Activated CD8-positive, alpha-beta T cell treated with anti-CD3 and anti-CD28 coated beads for 36 hours (primary cell): ENCODE measurements around the gene PDHX. TPM values are rescaled to one million over a fixed set of nuclear protein-coding genes. Genes with fewer than 3 reads are reported as not detected.

Experiments used
- ATAC-seq: fragments of 200-7000 bp; cut with Tn5 transposase; one replicate; pipeline ENCODE4 v1.10.0; 2021; ENCODE audit warnings: mild to moderate bottlenecking, moderate library complexity
- CTCF ChIA-PET: fragments of 350-600 bp; sonication (Branson Sonifier 250); formaldehyde crosslinking; loops from one replicate; lab custom pipeline; 2021; ENCODE audit warnings: antibody characterized with exemption; lab: Charles Lee
- POLR2A ChIA-PET: fragments of 350-600 bp; sonication (Branson Sonifier 250); formaldehyde crosslinking; loops from one replicate; lab custom pipeline; 2021; ENCODE audit warnings: antibody characterized with exemption; lab: Charles Lee
- DNase-seq: peaks from one replicate; pipeline ENCODE4 v3.0.0-alpha.2; 2020
- H3K27ac Mint-ChIP-seq: one replicate; pipeline ENCODE4 v1.8.0; 2021; ENCODE audit warnings: mild to moderate bottlenecking, mixed read lengths
- H3K27me3 Mint-ChIP-seq: one replicate; pipeline ENCODE4 v1.8.0; 2021; ENCODE audit warnings: mixed read lengths
- H3K36me3 Mint-ChIP-seq: one replicate; pipeline ENCODE4 v1.8.0; 2021; ENCODE audit warnings: low read depth, mixed read lengths
- H3K4me1 Mint-ChIP-seq: one replicate; pipeline ENCODE4 v1.8.0; 2021; ENCODE audit warnings: low read depth, mixed read lengths
- H3K4me3 Mint-ChIP-seq: one replicate; pipeline ENCODE4 v1.8.0; 2021; ENCODE audit warnings: mild to moderate bottlenecking, moderate library complexity, mixed read lengths
- H3K9me3 Mint-ChIP-seq: one replicate; pipeline ENCODE4 v1.8.0; 2021; ENCODE audit warnings: mixed read lengths
- CTCF ChIP-seq: fragments of 200-600 bp; IDR thresholded peaks from one replicate; pipeline ENCODE4 v1.8.0; 2022; ENCODE audit warnings: antibody characterized with exemption, mild to moderate bottlenecking
- intact Hi-C: fragments of 100-400 bp; cut with micrococcal nuclease; formaldehyde crosslinking; loops from one replicate; pipeline ENCODE4 v1.10.0; 2022
- total RNA-seq, 2 experiments: library from RNA; stranded (reverse); gene quantifications; one replicate each; pipeline ENCODE4 v1.2.3, GENCODE V29; 2021

Gene PDHX
- total RNA-seq, 2 experiments from 2014 or later, result 37.1 to 37.4 TPM

DNA sequence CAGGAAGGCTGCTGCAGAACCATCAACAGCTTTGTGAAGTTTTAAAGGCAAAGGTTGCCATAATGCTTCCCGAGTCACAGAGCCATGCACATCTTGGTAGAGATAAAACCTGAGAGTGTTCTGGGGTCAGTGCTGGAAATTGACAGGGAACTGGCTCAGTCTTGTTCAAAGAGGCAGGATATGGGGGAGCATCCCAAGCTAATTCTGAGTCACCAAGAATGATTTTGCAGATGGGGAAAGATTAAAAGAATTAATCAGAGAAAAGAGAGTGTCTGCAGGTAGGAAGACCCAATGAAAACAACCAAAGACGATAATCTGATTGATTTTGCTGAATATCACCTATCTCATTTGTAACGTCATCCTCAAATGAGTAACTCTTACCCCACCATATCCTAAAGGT is 122.7 kb downstream of the PDHX start:
- Mint-ChIP-seq H3K27me3 (no peaks in the 10 kb centered on the region), H3K4me3 (no peak overlapping the region), H3K36me3 (no peaks in the 10 kb centered on the region), H3K4me1 (peaks cover 64% of the 10 kb centered on the region), H3K27ac (no peak overlapping the region), H3K9me3 (peaks cover 4% of the 10 kb centered on the region)
- intact Hi-C loops, result no loop called here
- POLR2A ChIA-PET, result no interaction called here
- CTCF ChIA-PET, result interaction anchor here (1.0 kb wide), 1 partner anchor 12 kb away, joined by 3 read pairs; no protein-coding TSS in a partner anchor
- DNase-seq (no peak), ATAC-seq (no peak)
- no peak for TF ChIP-seq CTCF

DNA sequence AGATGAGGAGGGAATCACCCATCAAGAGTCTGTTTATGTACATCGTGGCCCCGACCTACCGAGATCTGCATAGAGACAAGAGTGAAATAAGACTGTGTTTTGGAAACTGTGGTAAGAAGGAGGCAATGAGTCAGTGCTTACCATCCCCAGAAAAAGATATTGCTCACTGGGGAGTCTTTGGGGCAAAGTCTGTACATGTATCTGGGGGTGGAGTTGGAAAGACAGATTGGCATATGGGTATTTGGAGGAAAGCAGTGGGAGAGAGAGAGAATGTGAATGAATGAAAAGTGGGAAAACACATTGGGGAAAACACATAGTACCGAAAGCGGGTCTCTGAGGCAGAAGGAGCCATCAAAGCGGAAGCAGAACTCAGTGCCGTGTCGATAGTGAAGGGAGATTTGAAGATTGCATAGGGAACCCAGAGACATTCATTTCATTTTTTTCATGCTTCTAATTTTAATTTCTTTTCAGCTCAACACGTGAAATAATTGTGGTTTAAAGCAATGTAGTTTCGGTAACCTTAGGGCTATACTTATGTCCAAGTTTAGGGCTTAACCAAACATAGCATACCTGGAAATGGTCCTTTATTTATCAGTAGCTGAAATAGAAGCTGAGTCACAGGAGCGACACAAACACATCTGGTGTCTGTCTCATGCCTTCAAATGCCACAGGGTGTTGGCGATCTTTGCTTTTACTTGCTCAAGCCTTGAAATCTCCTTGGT is 124.0 kb downstream of the PDHX start:
- POLR2A ChIA-PET, result interaction anchor here (0.8 to 1.6 kb wide), 12 partner anchors 12 to 164 kb away, joined by 3 to 12 read pairs (median 4); partner anchors contain the start of gene CD44
- peak overlapping the region; percentile 91 for H3K27ac Mint-ChIP-seq
- DNase-seq (peak; percentile 84), ATAC-seq (peak; percentile 83)
- H3K4me3 Mint-ChIP-seq, result peak overlapping the region; percentile 63
- peaks cover 71% of the 10 kb centered on the region for H3K4me1 Mint-ChIP-seq
- H3K36me3 Mint-ChIP-seq, result peaks cover 2% of the 10 kb centered on the region
- CTCF ChIA-PET, result interaction anchor here (0.7 to 1.6 kb wide), 10 partner anchors 8 to 129 kb away, joined by 3 to 7 read pairs (median 4); no protein-coding TSS in a partner anchor
- peaks cover 4% of the 10 kb centered on the region for H3K9me3 Mint-ChIP-seq
- no peaks in the 10 kb centered on the region for H3K27me3 Mint-ChIP-seq
- no peak for TF ChIP-seq CTCF
- intact Hi-C loops, result loop anchor here (2.0 to 10.0 kb wide), 4 partner anchors 26 to 104 kb away; no protein-coding TSS in a partner anchor

DNA sequence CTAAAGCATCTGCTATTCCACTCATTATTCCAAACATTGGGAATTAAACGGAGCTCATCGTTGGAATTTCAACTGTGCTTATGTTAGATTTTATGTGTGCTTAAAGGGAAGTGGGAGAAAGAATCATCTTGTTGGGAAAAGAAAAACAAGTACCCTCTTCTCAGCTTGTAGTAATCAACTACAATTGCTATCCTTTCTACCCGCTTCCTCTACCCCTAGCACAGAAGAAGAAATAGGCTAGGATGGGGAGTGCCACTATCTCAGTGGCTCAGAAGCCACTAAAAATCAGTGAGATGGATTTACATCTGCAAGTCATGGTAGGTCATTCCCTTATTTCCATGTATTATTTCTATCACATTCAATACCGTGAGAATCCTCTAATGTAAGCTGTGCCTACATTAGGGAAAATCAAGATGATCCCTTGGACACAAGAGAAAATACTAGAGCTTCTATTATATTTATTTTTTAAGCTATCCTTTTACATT is 124.7 kb downstream of the PDHX start:
- no peak for TF ChIP-seq CTCF
- Mint-ChIP-seq H3K4me1 (peaks cover 77% of the 10 kb centered on the region), H3K4me3 (peak overlapping the region; percentile 28), H3K27ac (peak overlapping the region; percentile 91), H3K27me3 (no peaks in the 10 kb centered on the region), H3K36me3 (peaks cover 2% of the 10 kb centered on the region), H3K9me3 (peaks cover 4% of the 10 kb centered on the region)
- ATAC-seq, result no peak
- POLR2A ChIA-PET, result interaction anchor here (0.8 to 1.6 kb wide), 13 partner anchors 11 to 164 kb away, joined by 3 to 12 read pairs (median 4); partner anchors contain the start of gene CD44
- intact Hi-C loops, result loop anchor here (2.0 to 10.0 kb wide), 4 partner anchors 26 to 104 kb away; no protein-coding TSS in a partner anchor
- CTCF ChIA-PET, result interaction anchor here (1.0 to 1.6 kb wide), 13 partner anchors 9 to 197 kb away, joined by 3 to 7 read pairs (median 4); no protein-coding TSS in a partner anchor
- no peak for DNase-seq

GRCh38 chr11:35042224-35042623 is 125.8 kb downstream of the PDHX start:
- Mint-ChIP-seq H3K4me1 (peaks cover 75% of the 10 kb centered on the region), H3K4me3 (no peak overlapping the region), H3K36me3 (peaks cover 7% of the 10 kb centered on the region), H3K27me3 (no peaks in the 10 kb centered on the region), H3K9me3 (peaks cover 2% of the 10 kb centered on the region), H3K27ac (no peak overlapping the region)
- intact Hi-C loops, result loop anchor here (10.0 kb wide), 1 partner anchor 103 kb away; no protein-coding TSS in a partner anchor
- DNase-seq (no peak), ATAC-seq (no peak)
- ChIA-PET CTCF (interaction anchor here (0.6 to 1.4 kb wide), 4 partner anchors 34 to 196 kb away, joined by 3 to 4 read pairs (median 3); no protein-coding TSS in a partner anchor), POLR2A (no interaction called here)
- no peak for TF ChIP-seq CTCF
